H1 (cell line): ENCODE data around the gene WNT9A. TPM values are rescaled to one million over a fixed set of nuclear protein-coding genes. Genes with fewer than 3 reads are reported as not detected.

Experiments
- CTCF ChIA-PET: fragments of 300-600 bp; sonication (Branson Sonifier 250); formaldehyde crosslinking; loops from one replicate; lab custom pipeline; 2021; ENCODE audit not compliant: partially characterized antibody; lab: Charles Lee
- POLR2A ChIA-PET: fragments of 300-600 bp; sonication (Branson Sonifier 250); formaldehyde crosslinking; loops from one replicate; lab custom pipeline; 2021; ENCODE audit warnings: inconsistent platforms; ENCODE audit not compliant: partially characterized antibody; lab: Charles Lee
- DNase-seq, 2 experiments: peaks; one replicate each; pipeline versions ENCODE4 v3.0.0 to v3.0.0-alpha.2; 2010 to 2022; ENCODE audit warnings: low spot score in 2 of 2, low read depth in 1 of 2, mixed read lengths in 1 of 2
- FAIRE-seq: peaks from 2 replicates; lab custom pipeline; 2011; peaks lifted over from hg19 to GRCh38; lab: Jason Lieb, UNC
- H2AFZ ChIP-seq: 2 replicates; pipeline ENCODE4 v1.8.1; 2012; ENCODE audit warnings: low read length, inconsistent platforms
- H2AK5ac ChIP-seq: 2 replicates; pipeline ENCODE4 v1.6.1; 2013; ENCODE audit warnings: low read depth, low read length
- H2BK120ac ChIP-seq: replicated peaks from 2 replicates; pipeline ENCODE3; 2013; ENCODE audit warnings: low read depth, low read length, inconsistent platforms
- H2BK12ac ChIP-seq: 2 replicates; pipeline ENCODE4 v1.6.1; 2013; ENCODE audit warnings: low read depth, low read length
- H2BK15ac ChIP-seq: 2 replicates; pipeline ENCODE4 v1.6.1; 2013; ENCODE audit warnings: low read length
- H2BK20ac ChIP-seq: 2 replicates; pipeline ENCODE4 v1.6.1; 2013; ENCODE audit warnings: low read length
- H2BK5ac ChIP-seq: 2 replicates; pipeline ENCODE4 v1.6.1; 2013; ENCODE audit warnings: low read depth, low read length
- H3K14ac ChIP-seq: 2 replicates; pipeline ENCODE4 v1.6.1; 2013; ENCODE audit warnings: inconsistent platforms; ENCODE audit not compliant: insufficient read length
- H3K18ac ChIP-seq: 2 replicates; pipeline ENCODE4 v1.6.1; 2013; ENCODE audit warnings: low read length; ENCODE audit errors: extremely low read depth
- H3K23ac ChIP-seq: 2 replicates; pipeline ENCODE4 v1.6.1; 2013; ENCODE audit warnings: inconsistent platforms; ENCODE audit not compliant: insufficient read length
- H3K23me2 ChIP-seq: 2 replicates; pipeline ENCODE4 v1.6.1; 2013; ENCODE audit warnings: low read depth, low read length
- H3K27ac ChIP-seq: 2 replicates; pipeline ENCODE4 v1.6.1; 2011; ENCODE audit warnings: low read depth, low read length, inconsistent platforms
- H3K27me3 ChIP-seq, 4 experiments: replicated peaks in 1 of 4; 1 replicate in 1 of 4; 2 replicates in 3 of 4; pipeline versions ENCODE4 v1.6.1 to v1.8.1; 2011 to 2013; ENCODE audit warnings: low read length in 3 of 4, mild to moderate bottlenecking in 3 of 4, inconsistent platforms in 2 of 4, mixed read lengths in 2 of 4, moderate library complexity in 1 of 4; ENCODE audit not compliant: control insufficient read depth in 3 of 4, insufficient read depth in 3 of 4; ENCODE audit errors: extremely low read depth in 1 of 4
- H3K36me3 ChIP-seq, 4 experiments: 2 replicates each; pipeline versions ENCODE4 v1.6.1 to v1.8.1; 2011 to 2013; ENCODE audit warnings: mild to moderate bottlenecking in 4 of 4, low read length in 3 of 4, moderate library complexity in 2 of 4, control low read depth in 1 of 4, inconsistent platforms in 1 of 4; ENCODE audit not compliant: insufficient read depth in 4 of 4, control insufficient read depth in 2 of 4
- H3K4ac ChIP-seq: replicated peaks from 2 replicates; pipeline ENCODE3; 2013; ENCODE audit warnings: low read length, low read depth, mixed read lengths, inconsistent platforms; ENCODE audit not compliant: insufficient read length
- H3K4me1 ChIP-seq, 4 experiments: replicated peaks in 1 of 4; 1 replicate in 1 of 4; 2 replicates in 3 of 4; pipeline versions ENCODE4 v1.6.1 to v1.8.1; 2011 to 2013; ENCODE audit warnings: low read length in 3 of 4, inconsistent platforms in 2 of 4, mixed read lengths in 1 of 4; ENCODE audit not compliant: insufficient read depth in 4 of 4, control insufficient read depth in 3 of 4
- H3K4me2 ChIP-seq, 2 experiments: 2 replicates each; pipeline versions ENCODE4 v1.6.1 to v1.8.1; 2011 to 2013; ENCODE audit warnings: low read depth in 2 of 2, low read length in 2 of 2, control low read depth in 1 of 2, inconsistent platforms in 1 of 2, mild to moderate bottlenecking in 1 of 2; ENCODE audit not compliant: insufficient read depth in 1 of 2
- H3K4me3 ChIP-seq, 4 experiments: fragments of 200-600, 300-600 bp in 1 of 4; sonication (generic), shearing (Covaris generic), sonication (Bioruptor Twin) in 1 of 4; 2 replicates each; pipeline versions ENCODE4 v1.5.1 to v1.8.1; 2011 to 2016; ENCODE audit warnings: low read length in 4 of 4, low read depth in 3 of 4, control low read depth in 2 of 4, inconsistent platforms in 2 of 4, mild to moderate bottlenecking in 2 of 4, mixed read lengths in 1 of 4, moderate library complexity in 1 of 4; ENCODE audit not compliant: insufficient read depth in 2 of 4; ENCODE audit errors: extremely low read depth in 1 of 4
- H3K56ac ChIP-seq: replicated peaks from 2 replicates; pipeline ENCODE3; 2013; ENCODE audit warnings: low read depth, mild to moderate bottlenecking, mixed read lengths, low read length, inconsistent platforms; ENCODE audit not compliant: insufficient read length
- H3K79me1 ChIP-seq: 2 replicates; pipeline ENCODE4 v1.6.1; 2013; ENCODE audit warnings: low read depth, low read length, control low read depth
- H3K79me2 ChIP-seq, 2 experiments: 2 replicates each; pipeline versions ENCODE4 v1.6.1 to v1.8.1; 2012 to 2013; ENCODE audit warnings: low read length in 2 of 2, mild to moderate bottlenecking in 2 of 2, inconsistent platforms in 1 of 2; ENCODE audit not compliant: insufficient read depth in 2 of 2, control insufficient read depth in 1 of 2
- H3K9ac ChIP-seq, 4 experiments: replicated peaks in 1 of 4; 1 replicate in 1 of 4; 2 replicates in 3 of 4; pipeline versions ENCODE4 v1.6.1 to v1.8.1; 2011 to 2013; ENCODE audit warnings: low read depth in 3 of 4, low read length in 3 of 4, control low read depth in 2 of 4, mild to moderate bottlenecking in 2 of 4, moderate library complexity in 2 of 4, inconsistent platforms in 1 of 4; ENCODE audit errors: extremely low read depth in 1 of 4
- H3K9me3 ChIP-seq, 2 experiments: 2 replicates each; pipeline versions ENCODE4 v1.6.1 to v1.8.1; 2012 to 2013; ENCODE audit warnings: mild to moderate bottlenecking in 2 of 2, moderate library complexity in 2 of 2, control low read depth in 1 of 2, inconsistent platforms in 1 of 2, low read depth in 1 of 2, low read length in 1 of 2, mixed read lengths in 1 of 2; ENCODE audit not compliant: insufficient read depth in 2 of 2
- H4K20me1 ChIP-seq, 2 experiments: replicated peaks in 1 of 2; 2 replicates each; pipeline versions ENCODE3 to v1.8.1; 2011 to 2013; ENCODE audit warnings: inconsistent platforms in 2 of 2, low read length in 2 of 2, mild to moderate bottlenecking in 1 of 2; ENCODE audit not compliant: insufficient read depth in 2 of 2, control insufficient read depth in 1 of 2
- H4K5ac ChIP-seq: 2 replicates; pipeline ENCODE4 v1.6.1; 2013; ENCODE audit warnings: low read length, low read depth, mixed read lengths, inconsistent platforms; ENCODE audit not compliant: insufficient read length
- H4K8ac ChIP-seq: 2 replicates; pipeline ENCODE4 v1.8.0; 2013; ENCODE audit warnings: mild to moderate bottlenecking, moderate library complexity, low read length, inconsistent platforms; ENCODE audit not compliant: insufficient read depth; ENCODE audit errors: extremely low read depth
- H4K91ac ChIP-seq: replicated peaks from 2 replicates; pipeline ENCODE3; 2013; ENCODE audit warnings: low read length, mixed read lengths, inconsistent platforms; ENCODE audit not compliant: insufficient read length
- ASH2L ChIP-seq: fragments of 200-600, 300-600 bp; sonication (generic); IDR thresholded peaks from one replicate; pipeline ENCODE4 v1.7.1; 2017; ENCODE audit warnings: low read length
- JUN ChIP-seq: IDR thresholded peaks from 2 replicates; pipeline ENCODE4 v1.6.1; 2011; ENCODE audit warnings: low read depth, mild to moderate bottlenecking, improper control_type of control experiment, low read length
- KDM4A ChIP-seq: IDR thresholded peaks from one replicate; pipeline ENCODE4 v1.7.1; 2012; ENCODE audit warnings: low read depth, mild to moderate bottlenecking, moderate library complexity, low read length, inconsistent platforms; ENCODE audit not compliant: severe bottlenecking
- TCF12 ChIP-seq: IDR thresholded peaks from 2 replicates; pipeline ENCODE4 v1.6.1; 2011; ENCODE audit warnings: low read depth, mild to moderate bottlenecking, low read length
- WGBS, 2 experiments: shearing (Covaris generic) in 1 of 2; methylation state at CpG; one replicate each; pipeline versions ENCODE4 v1.1.6 to v1.1.7; 2013 to 2015; ENCODE audit warnings: low lambda C conversion rate in 2 of 2, mixed read lengths in 2 of 2, inconsistent platforms in 1 of 2, low coverage in 1 of 2, missing lambda C conversion rate in 1 of 2; ENCODE audit not compliant: insufficient replicate concordance in 2 of 2, insufficient coverage in 1 of 2, insufficient read length in 1 of 2; ENCODE audit errors: extremely low coverage in 1 of 2, missing lambda C conversion rate in 1 of 2; 5-methylcytosine and 5-hydroxymethylcytosine counted together
- polyA plus RNA-seq, 7 experiments: library from polyadenylated mRNA; depleted of rRNA in 3 of 7; stranded (reverse) in 5 of 7; unstranded in 2 of 7; fragments of >200 nt in 5 of 7; fragments of 200-250 nt in 2 of 7; gene quantifications; 1 replicate in 5 of 7; 2 replicates in 1 of 7; 4 replicates in 1 of 7; pipeline versions ENCODE4 v1.2.1 to v1.2.3, GENCODE V29; 2011 to 2013; ENCODE audit warnings: missing spikeins in 2 of 7, mixed read lengths in 2 of 7
- total RNA-seq: library from RNA; stranded (reverse); fragmentation: NEBNext Ultra II Directional; extraction: Animal tissue kit (Norgen Biotek cat#: 25700); gene quantifications from 2 replicates; pipeline ENCODE4 v1.2.1, GENCODE V29; 2021

Gene WNT9A
- total and polyA plus RNA-seq, 2 of the 8 experiments (the other 6 are each of a cell fraction or from before 2014, with no cell fraction given) = 1.1 to 1.5 TPM

GRCh38 chr1:227886993-227887696, 60.6 kb downstream of the WNT9A start:
- H2BK15ac ChIP-seq = no peak overlapping the region; the same call in 1 of the 2 replicates
- H2BK5ac ChIP-seq = no peak overlapping the region; the same call in 1 of the 2 replicates
- DNase-seq (peak in 1 of 2 experiments; percentile 70), FAIRE-seq (no peak)
- no peaks in the 10 kb centered on the region for H3K36me3 ChIP-seq
- H3K79me2 ChIP-seq = no peaks in the 10 kb centered on the region
- no peaks in the 10 kb centered on the region; a peak in 2 of 7 replicates for H3K27me3 ChIP-seq
- no peak overlapping the region for H2AK5ac ChIP-seq
- H3K4me3 ChIP-seq = peak overlapping the region; percentile 39 to 72 (median 54)
- TF ChIP-seq TCF12 (no peak), JUN (no peak), KDM4A (peak; percentile 54), ASH2L (peak; percentile 44)
- H3K23me2 ChIP-seq = peaks cover 13% of the 10 kb centered on the region; the same call in 1 of the 2 replicates
- no peak overlapping the region for H2BK20ac ChIP-seq
- peak overlapping the region; percentile 81; the same call in 1 of the 2 replicates for H4K8ac ChIP-seq
- no peak overlapping the region for H3K27ac ChIP-seq
- no peaks in the 10 kb centered on the region for H3K79me1 ChIP-seq
- H3K9ac ChIP-seq = peak overlapping the region in 3 of 4 experiments; percentile 12 to 51 (median 36); a peak in 3 of 7 replicates
- no peaks in the 10 kb centered on the region for H3K9me3 ChIP-seq
- no peak overlapping the region for H3K4ac ChIP-seq
- POLR2A ChIA-PET = interaction anchor here (1.6 to 1.7 kb wide), 3 partner anchors 9 to 157 kb away, joined by 4 to 5 read pairs (median 5); no protein-coding TSS in a partner anchor
- H3K18ac ChIP-seq = peak overlapping the region; percentile 83
- no peaks in the 10 kb centered on the region for H4K20me1 ChIP-seq
- peak overlapping the region; percentile 19; the same call in 1 of the 2 replicates for H2AFZ ChIP-seq
- H2BK120ac ChIP-seq = no peak overlapping the region
- peak overlapping the region; percentile 75 to 88 for H3K4me2 ChIP-seq
- H3K23ac ChIP-seq = no peak overlapping the region
- peak overlapping the region; percentile 34 for H3K56ac ChIP-seq
- H4K5ac ChIP-seq = peak overlapping the region; percentile 2
- 17% methylated on average over 7 of the region's 30 CpGs; no CpG with 5 or more reads in 1 of the 2 experiments for WGBS, 2 experiments
- H2BK12ac ChIP-seq = no peak overlapping the region
- peak overlapping the region; percentile 79 for H4K91ac ChIP-seq
- peaks cover 0 to 20% (median 11%) of the 10 kb centered on the region in 4 experiments; a peak in 6 of 7 replicates for H3K4me1 ChIP-seq
- H3K14ac ChIP-seq = no peak overlapping the region
- CTCF ChIA-PET = interaction anchor here (0.9 to 2.4 kb wide), 3 partner anchors 21 to 125 kb away, joined by 3 to 5 read pairs (median 3); no protein-coding TSS in a partner anchor
